ENCODE measurements around the gene MYCBP.
"Not testable (repeated sequence)": the region's sequence is repeated elsewhere in the genome, so short reads cannot be mapped to it uniquely, and the experiment has no call there.

The MYCBP gene

GRCh38 chr1:38865112-38865715, 7.9 kb downstream of the MYCBP start:
- no peak for DNase-seq

DNA sequence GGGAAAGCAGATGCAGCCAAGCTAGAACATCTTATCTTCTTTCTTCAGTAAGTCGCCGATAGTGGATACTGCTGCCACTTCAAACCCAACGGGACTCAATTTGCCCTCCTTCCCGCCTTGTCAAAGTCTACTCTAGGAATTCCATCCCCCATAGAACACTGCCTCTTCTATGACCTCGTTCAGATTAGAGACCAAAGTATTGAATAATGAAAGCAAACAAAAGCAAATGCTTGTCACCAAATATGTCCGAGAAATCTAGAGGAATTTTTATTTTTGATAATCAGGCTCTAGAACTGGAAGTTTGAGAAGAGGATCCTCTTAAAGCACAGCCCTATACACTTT, 12.7 kb downstream of the MYCBP start:
- no peak for DNase-seq

GRCh38 chr1:38859561-38860453, 13.3 kb downstream of the MYCBP start, which contains the start of gene RRAGC:
TSS of gene RRAGC (minus strand) at chr1:38859772. CDS start at chr1:38859646, 126 bp downstream.
- peak; percentile 97 for DNase-seq

GRCh38 chr1:38858833-38859560, 14.2 kb downstream of the MYCBP start:
- DNase-seq = peak; percentile 34

DNA sequence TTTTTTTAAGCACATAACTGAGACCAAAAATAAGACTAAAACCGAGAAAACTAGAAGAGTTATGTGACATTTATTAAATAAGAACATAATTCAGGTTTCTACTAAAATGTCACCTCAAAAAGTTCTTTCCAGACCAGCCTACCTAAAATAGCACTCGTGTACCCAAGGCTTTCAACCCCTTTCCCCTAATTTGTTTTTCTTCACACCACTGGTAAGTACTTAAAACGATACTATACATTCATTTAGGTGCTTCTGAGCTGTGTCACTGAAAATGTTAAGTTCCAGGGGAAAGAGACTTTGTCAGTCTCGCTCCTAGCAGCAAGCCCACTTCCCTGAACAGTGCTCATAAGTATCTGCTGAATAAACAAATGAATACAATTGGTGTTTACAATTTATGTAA, 20.4 kb downstream of the MYCBP start:
- DNase-seq = no peak

DNA sequence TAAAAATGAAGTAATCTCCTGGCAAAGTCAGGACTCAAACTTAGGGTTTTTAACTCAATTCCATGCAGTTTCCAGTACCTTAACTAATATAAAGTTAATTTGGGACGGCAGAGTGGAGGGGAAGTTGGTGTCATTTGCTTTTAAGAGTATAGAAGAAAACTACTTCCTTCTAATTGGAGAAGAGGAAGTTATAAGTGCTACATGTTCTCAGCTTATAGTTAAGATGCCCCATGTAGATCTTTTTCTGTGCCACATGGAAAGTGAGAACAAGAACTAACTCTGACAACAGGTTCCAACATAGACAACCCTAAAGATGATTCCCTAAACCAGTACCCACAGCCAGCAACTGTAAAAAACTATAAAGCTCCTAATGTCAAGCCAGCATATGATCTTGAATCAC, 25.1 kb downstream of the MYCBP start:
- no peak for DNase-seq

DNA sequence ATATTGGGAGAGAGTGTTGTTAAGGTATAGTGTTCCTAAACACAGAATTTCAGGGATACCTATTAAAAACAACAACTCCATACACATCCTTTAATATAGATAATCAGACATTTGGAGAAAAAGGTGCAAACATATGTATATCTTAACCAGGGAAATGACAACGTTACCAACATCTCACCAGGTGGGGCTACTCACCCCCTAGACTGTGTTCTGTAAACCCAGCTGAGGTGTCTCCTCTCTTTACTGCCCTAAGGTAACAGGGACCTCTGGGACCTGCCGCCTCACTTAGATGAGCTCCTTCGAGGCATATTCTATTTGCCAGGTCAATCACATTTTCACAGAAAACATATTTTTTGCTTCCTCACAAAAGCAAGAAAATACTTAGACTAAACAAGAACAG, 26.9 kb downstream of the MYCBP start:
- no peak for DNase-seq

DNA sequence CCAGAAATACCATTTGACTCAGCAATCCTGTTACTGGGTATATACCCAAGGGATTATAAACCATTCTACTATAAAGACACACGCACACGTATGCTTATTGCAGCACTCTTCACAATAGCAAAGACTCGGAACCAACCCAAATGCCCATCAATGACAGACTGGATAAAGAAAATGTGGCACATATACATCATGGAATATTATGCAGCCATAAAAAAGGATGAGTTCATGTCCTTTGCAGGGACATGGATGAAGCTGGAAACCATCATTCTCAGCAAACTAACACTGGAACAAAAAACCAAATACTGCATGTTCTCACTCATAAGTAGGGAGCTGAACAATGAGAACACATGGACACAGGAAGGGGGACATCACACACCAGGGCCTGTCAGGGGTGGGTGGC, 28.1 kb downstream of the MYCBP start:
- not testable (repeated sequence) for DNase-seq

GRCh38 chr1:38840281-38840680, 32.9 kb downstream of the MYCBP start:
- no peak for DNase-seq

GRCh38 chr1:38839363-38839762, 33.8 kb downstream of the MYCBP start:
- no peak for DNase-seq

DNA sequence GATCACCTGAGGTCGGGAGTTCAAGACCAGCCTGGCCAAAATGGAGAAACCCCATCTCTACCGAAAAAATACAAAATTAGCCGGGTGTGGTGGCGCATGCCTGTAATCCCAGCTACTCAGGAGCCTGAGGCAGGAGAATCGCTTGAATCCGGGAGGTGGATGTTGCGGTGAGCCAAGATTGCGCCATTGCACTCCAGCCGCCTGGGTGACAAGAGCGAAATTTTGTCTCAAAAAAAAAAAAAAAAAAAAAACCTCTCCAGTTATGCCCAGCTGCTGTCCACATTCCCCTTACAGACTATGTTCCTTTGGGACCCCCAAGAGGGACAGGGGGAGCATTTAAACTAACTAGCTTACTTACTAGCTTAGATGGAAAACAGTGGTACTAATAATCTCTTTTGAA, 36.8 kb downstream of the MYCBP start:
- DNase-seq = not testable (repeated sequence)

- peak; percentile 63 for DNase-seq
Measured at GRCh38 chr1:38834937-38835827, 38.0 kb downstream of the MYCBP start.

DNA sequence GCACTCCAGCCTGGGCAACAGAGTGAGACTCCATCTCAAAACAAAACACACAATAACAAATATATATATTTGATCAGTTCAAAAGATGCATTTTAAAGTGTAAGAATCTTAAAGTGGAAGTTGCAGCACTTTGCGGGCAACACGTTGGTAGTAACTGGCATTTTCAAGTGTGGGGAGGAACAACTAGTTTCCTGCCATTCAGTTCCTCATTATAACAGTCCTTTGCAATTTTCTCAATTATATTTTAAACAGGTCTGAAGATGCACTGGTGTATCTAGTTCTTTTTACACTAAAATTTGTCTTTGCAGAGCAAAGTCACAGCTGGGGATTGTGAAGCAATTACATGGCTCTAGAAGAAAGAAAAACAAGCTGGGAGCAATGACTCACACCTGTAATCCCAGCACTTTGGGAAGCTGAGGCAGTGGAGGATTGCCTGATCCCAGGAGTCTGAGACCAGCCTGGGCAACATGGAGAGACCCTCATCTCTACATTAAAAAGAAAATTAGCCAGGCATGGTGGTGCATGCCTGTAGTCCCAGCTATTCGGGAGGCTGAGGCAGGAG, 38.8 kb downstream of the MYCBP start:
- no peak for DNase-seq

- DNase-seq = no peak
Measured at GRCh38 chr1:38833146-38833545, 40.0 kb downstream of the MYCBP start.

GRCh38 chr1:38832370-38832734, 40.8 kb downstream of the MYCBP start:
- DNase-seq = no peak

DNA sequence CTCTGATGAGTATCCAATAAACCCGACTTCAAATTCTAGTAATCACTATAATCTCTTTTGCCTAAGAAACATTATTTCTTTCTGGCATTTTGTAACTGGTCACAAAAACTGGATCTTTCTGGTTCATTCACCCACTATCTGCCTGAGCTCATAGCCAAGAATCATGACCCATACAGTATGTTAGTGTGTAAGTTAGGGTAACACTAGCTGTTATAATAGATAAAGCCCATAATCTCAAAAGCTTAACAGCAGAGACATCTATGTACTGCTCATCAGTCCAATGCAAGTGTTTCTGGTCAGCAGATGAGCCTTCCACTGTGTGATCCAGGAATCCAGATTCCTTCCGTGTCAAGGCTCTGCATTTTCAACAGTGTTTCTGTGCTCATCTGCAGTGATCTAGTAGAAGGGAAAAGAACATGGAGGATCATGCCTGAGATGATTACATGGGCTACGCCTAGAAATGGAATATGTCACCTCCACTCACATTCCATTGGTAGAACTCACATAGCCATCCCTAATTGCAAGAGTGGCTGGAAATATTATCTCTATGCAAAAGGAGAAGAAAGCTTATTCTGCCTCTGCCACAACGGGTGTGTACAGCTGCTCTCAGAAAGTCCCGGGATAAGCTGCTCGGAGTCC, 41.3 kb downstream of the MYCBP start:
- DNase-seq = no peak

- no peak for DNase-seq
Measured at GRCh38 chr1:38829368-38829767, 43.8 kb downstream of the MYCBP start.

DNA sequence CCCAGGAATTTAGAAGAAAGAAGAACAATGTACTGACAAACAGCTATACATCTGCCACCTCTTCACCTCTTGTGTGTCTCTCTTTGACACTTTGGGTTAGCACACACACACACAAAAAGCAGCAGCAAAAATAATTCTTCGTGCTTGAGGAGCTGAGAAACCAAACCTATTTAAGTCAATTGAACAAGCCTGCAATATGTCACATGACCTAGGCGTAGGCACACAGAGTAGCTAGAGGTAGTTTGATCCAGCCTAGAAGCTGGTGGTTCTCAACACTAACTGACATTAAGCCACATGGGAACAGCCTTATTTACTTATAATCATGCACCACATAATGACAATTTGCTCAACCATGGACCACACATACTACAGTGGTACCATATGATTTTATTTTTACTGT, 45.8 kb downstream of the MYCBP start:
- DNase-seq = no peak

GRCh38 chr1:38826886-38827285, 46.3 kb downstream of the MYCBP start:
- no peak for DNase-seq

- DNase-seq = no peak
Measured at GRCh38 chr1:38826262-38826661, 46.9 kb downstream of the MYCBP start.

DNA sequence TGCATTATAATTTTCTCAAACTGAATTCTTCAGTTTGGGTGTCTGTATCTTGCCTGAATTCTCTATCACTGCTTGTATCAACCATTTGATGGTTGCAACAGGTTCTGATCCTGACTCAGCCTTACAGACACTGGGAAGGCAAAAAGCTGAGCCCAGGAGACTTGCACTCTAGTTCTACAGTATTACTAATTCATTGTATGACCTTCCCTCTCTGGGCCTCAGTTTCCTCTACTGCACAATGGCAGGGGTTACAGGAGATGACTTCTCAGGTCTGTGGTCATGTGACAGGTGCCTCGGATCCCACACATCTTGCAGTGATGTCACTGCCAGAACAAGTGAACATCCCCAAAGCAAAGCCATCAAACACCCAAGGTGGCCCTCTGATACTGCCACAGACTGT, 52.3 kb downstream of the MYCBP start:
- no peak for DNase-seq

DNA sequence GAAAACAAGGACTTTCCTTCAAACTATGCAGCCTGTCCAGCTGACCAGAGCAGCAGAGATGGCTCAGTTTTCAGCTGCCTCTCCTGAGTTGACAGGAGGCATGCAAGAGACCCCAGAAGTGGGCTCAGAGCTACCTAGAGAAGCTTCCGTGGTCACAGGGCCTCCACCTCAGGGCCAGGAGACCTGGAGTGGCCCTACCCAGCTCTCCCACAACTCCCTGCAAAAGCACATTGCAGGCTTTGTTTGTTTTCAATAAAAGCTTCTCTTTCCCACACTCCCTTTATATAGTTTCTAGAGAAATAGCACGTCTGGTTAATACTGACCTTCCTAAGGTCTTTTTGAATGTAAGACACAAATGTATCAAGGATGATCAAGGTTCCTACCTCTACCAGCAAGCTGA, 53.6 kb downstream of the MYCBP start:
- DNase-seq = no peak
